Stimulated activated CD4-positive, alpha-beta T cell treated with anti-CD3 and anti-CD28 coated beads, Interleukin-15, amount 100 ng/mL, for 1 hour (primary cell): Measurements from ENCODE around the gene DUSP6.

Experiments used
- DNase-seq, 2 donors: peaks; one replicate each; pipeline ENCODE4 v3.0.0-alpha.2; 2020; ENCODE audit warnings: low read depth in 1 of 2, low spot score in 1 of 2

DUSP6 gene

GRCh38 chr12:89305373-89305772 is 46.9 kb downstream of the DUSP6 start:
- no peak for DNase-seq

- DNase-seq, result no peak
These were observed 52.4 kb downstream of the DUSP6 start for GRCh38 chr12:89299931-89300330.

- DNase-seq, result no peak
These were observed 52.9 kb downstream of the DUSP6 start for GRCh38 chr12:89299417-89299816.
